SK-N-MC (cell line): Measurements from ENCODE around the gene NPTXR.

Experiments
- DNase-seq: peaks from one replicate; pipeline ENCODE4 v3.0.0-alpha.2; 2011; ENCODE audit warnings: low read depth, low spot score
- H3K27ac ChIP-seq: fragments of 200-600 bp; sonication (generic); 2 replicates; pipeline ENCODE4 v1.5.1; 2016; ENCODE audit warnings: mixed run types
- H3K36me3 ChIP-seq: fragments of 200-600 bp; sonication (generic); 2 replicates; pipeline ENCODE4 v1.6.1; 2017; ENCODE audit warnings: antibody characterized with exemption, low read length, mixed read lengths; ENCODE audit not compliant: insufficient read depth
- H3K4me3 ChIP-seq: fragments of 200-600 bp; sonication (generic); 2 replicates; pipeline ENCODE4 v1.5.1; 2016
- H3K9ac ChIP-seq: fragments of 200-600 bp; sonication (generic); 2 replicates; pipeline ENCODE4 v1.8.0; 2017; ENCODE audit warnings: mixed run types, mixed read lengths; ENCODE audit not compliant: insufficient read length
- H3K9me3 ChIP-seq: fragments of 200-600 bp; sonication (generic); 2 replicates; pipeline ENCODE4 v1.6.1; 2017; ENCODE audit warnings: low read depth, mild to moderate bottlenecking, antibody characterized with exemption, low read length, moderate library complexity, mixed read lengths
- EZH2 ChIP-seq: fragments of 200-600 bp; sonication (generic); IDR thresholded peaks from one replicate; pipeline ENCODE4 v1.6.1; 2017; ENCODE audit warnings: antibody characterized with exemption
- FOXP2 ChIP-seq: optimal IDR thresholded peaks from 2 replicates; pipeline ENCODE3; 2011; ENCODE audit warnings: mild to moderate bottlenecking, moderate library complexity; ENCODE audit not compliant: insufficient read depth; ENCODE audit errors: extremely low read length, control extremely low read depth
- POLR2AphosphoS5 ChIP-seq: IDR thresholded peaks from 2 replicates; pipeline ENCODE4 v1.6.1; 2012; ENCODE audit warnings: mild to moderate bottlenecking, low read depth, low read length, borderline replicate concordance

Gene NPTXR

GRCh38 chr22:38802671-38803121, 41.1 kb downstream of the NPTXR start:
- no peak overlapping the region for H3K9ac ChIP-seq
- H3K36me3 ChIP-seq, result no peaks in the 10 kb centered on the region
- peak overlapping the region; percentile 19 for H3K4me3 ChIP-seq
- TF ChIP-seq EZH2, result no peak
- peak; percentile 73 for TF ChIP-seq FOXP2
- peak; percentile 48; the same call in 1 of the 2 replicates for TF ChIP-seq POLR2AphosphoS5
- peak; percentile 99 for DNase-seq
- peak overlapping the region; percentile 96 for H3K27ac ChIP-seq
- H3K9me3 ChIP-seq, result no peaks in the 10 kb centered on the region

- H3K9me3 ChIP-seq, result no peaks in the 10 kb centered on the region
- DNase-seq, result no peak
- no peak overlapping the region for H3K9ac ChIP-seq
- TF ChIP-seq POLR2AphosphoS5 (no peak), EZH2 (no peak), FOXP2 (no peak)
- no peaks in the 10 kb centered on the region for H3K36me3 ChIP-seq
- H3K27ac ChIP-seq, result peak overlapping the region; percentile 96; the same call in 1 of the 2 replicates
- H3K4me3 ChIP-seq, result no peak overlapping the region
Measured at GRCh38 chr22:38799265-38800002, 44.4 kb downstream of the NPTXR start.

- Histone ChIP-seq H3K36me3 (no peaks in the 10 kb centered on the region), H3K27ac (no peak overlapping the region), H3K9ac (no peak overlapping the region), H3K4me3 (no peak overlapping the region), H3K9me3 (no peaks in the 10 kb centered on the region)
- TF ChIP-seq FOXP2 (no peak), POLR2AphosphoS5 (no peak), EZH2 (no peak)
- no peak for DNase-seq
Measured at GRCh38 chr22:38798496-38798895, 45.3 kb downstream of the NPTXR start.

GRCh38 chr22:38796262-38796957, 47.4 kb downstream of the NPTXR start:
- H3K9ac ChIP-seq, result no peak overlapping the region
- no peaks in the 10 kb centered on the region for H3K36me3 ChIP-seq
- TF ChIP-seq FOXP2 (no peak), EZH2 (no peak), POLR2AphosphoS5 (no peak)
- H3K4me3 ChIP-seq, result no peak overlapping the region
- no peaks in the 10 kb centered on the region for H3K9me3 ChIP-seq
- no peak overlapping the region for H3K27ac ChIP-seq
- no peak for DNase-seq

GRCh38 chr22:38795569-38795968, 48.3 kb downstream of the NPTXR start:
- Histone ChIP-seq H3K4me3 (no peak overlapping the region), H3K9ac (no peak overlapping the region), H3K9me3 (no peaks in the 10 kb centered on the region), H3K27ac (no peak overlapping the region), H3K36me3 (peaks cover under 1% of the 10 kb centered on the region; the same call in 1 of the 2 replicates)
- no peak for TF ChIP-seq FOXP2
- TF ChIP-seq POLR2AphosphoS5, result no peak
- no peak for TF ChIP-seq EZH2
- no peak for DNase-seq

GRCh38 chr22:38793721-38794466, 49.9 kb downstream of the NPTXR start, which contains the start of gene DNAL4:
DNAL4 (minus strand) TSS chr22:38794143; CDS start chr22:38782731, 11,412 bp downstream.
- Histone ChIP-seq H3K36me3 (peaks cover 8% of the 10 kb centered on the region; the same call in 1 of the 2 replicates), H3K9me3 (no peaks in the 10 kb centered on the region), H3K9ac (peak within 1 kb of the TSS; percentile 79), H3K27ac (peak within 1 kb of the TSS; percentile 61), H3K4me3 (peak within 1 kb of the TSS; percentile 90)
- peak; percentile 98 for DNase-seq
- TF ChIP-seq POLR2AphosphoS5 (peak; percentile 38; the same call in 1 of the 2 replicates), EZH2 (no peak), FOXP2 (no peak)

- Histone ChIP-seq H3K9ac (peak overlapping the region; percentile 79), H3K27ac (no peak overlapping the region), H3K9me3 (no peaks in the 10 kb centered on the region), H3K4me3 (peak overlapping the region; percentile 90), H3K36me3 (peaks cover 8% of the 10 kb centered on the region; the same call in 1 of the 2 replicates)
- no peak for DNase-seq
- TF ChIP-seq FOXP2 (no peak), EZH2 (no peak), POLR2AphosphoS5 (no peak)
Measured at GRCh38 chr22:38793317-38793716, 50.5 kb downstream of the NPTXR start.

- peak overlapping the region; percentile 79 for H3K9ac ChIP-seq
- no peak overlapping the region for H3K27ac ChIP-seq
- H3K36me3 ChIP-seq, result peaks cover 8% of the 10 kb centered on the region; the same call in 1 of the 2 replicates
- H3K9me3 ChIP-seq, result no peaks in the 10 kb centered on the region
- DNase-seq, result no peak
- TF ChIP-seq POLR2AphosphoS5 (no peak), EZH2 (no peak), FOXP2 (no peak)
- peak overlapping the region; percentile 90 for H3K4me3 ChIP-seq
Measured at GRCh38 chr22:38792833-38793232, 51.0 kb downstream of the NPTXR start.
